ENCODE results near the gene CFAP46.
"Not testable (repeated sequence)": the region's sequence is repeated elsewhere in the genome, so short reads cannot be mapped to it uniquely, and the experiment has no call there.

The CFAP46 gene

GRCh38 chr10:132926777-132927650 is 15.4 kb downstream of the CFAP46 start:
- no peak for DNase-seq (ENCODE audit: low spot score)

DNA sequence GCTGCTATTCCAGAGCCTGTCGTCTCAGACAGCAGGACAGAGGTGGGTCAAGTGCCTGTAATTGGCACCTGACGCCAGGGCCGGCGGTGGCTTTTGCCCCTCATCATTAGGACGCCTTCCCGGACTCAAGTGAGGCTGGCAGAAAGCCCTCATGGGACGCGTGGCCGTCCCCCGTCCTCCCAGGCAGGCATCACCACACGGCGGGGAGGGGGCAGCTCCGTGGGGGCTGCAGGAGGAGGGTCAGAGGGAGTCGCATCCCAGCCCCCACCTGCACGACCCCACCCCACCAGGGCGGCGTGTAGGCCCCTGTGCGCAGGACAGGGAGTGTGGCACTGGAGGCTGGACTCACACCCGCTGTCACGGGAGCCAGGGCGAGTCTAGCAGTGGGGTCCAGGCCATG is 16.3 kb downstream of the CFAP46 start:
- DNase-seq (ENCODE audit: low spot score): no peak

DNA sequence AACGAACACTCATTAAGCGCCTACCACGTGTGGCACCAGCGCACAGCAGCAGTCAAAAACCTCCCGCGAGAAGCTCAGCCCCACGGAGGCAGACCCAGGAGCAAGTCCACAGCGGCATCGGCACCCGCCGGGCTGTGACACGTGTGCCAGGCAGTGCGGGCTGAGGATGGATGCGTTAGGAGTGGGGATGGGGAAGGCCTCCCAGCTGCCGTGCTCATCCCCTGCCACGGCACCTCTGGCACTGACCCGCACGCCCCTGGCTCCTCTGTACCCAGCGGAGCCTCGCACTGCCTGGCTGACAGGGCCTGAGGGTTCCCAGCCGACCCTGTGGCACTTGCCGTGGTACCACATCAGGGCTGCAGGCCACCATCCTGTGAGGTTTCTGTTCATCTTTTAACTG is 16.8 kb downstream of the CFAP46 start:
- DNase-seq (ENCODE audit: low spot score): no peak

DNA sequence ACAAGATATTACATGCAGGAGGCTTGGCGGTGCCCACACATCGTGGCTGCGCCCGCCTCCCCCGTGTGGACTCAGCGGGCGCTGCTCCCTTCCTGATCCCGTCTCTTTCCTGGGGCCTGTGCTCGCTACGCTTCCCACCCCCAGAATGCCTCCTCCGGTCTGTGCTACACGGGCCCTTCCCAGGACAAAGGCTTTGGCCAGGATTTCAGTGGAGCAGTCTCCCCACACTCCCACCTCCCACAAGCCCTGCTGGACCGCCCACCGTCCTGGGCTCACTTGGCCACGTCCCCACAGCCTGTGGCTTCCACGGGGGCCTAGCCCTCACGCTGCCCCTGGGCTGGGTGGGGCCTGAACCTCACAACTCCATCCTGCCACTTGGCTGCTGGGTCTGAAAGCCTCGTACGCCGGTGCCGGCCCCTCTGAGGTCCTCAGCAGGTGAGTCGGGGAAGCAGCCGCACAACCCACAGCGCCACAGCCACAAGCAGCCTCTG is 17.3 kb downstream of the CFAP46 start:
- DNase-seq (ENCODE audit: low spot score): no peak

DNA sequence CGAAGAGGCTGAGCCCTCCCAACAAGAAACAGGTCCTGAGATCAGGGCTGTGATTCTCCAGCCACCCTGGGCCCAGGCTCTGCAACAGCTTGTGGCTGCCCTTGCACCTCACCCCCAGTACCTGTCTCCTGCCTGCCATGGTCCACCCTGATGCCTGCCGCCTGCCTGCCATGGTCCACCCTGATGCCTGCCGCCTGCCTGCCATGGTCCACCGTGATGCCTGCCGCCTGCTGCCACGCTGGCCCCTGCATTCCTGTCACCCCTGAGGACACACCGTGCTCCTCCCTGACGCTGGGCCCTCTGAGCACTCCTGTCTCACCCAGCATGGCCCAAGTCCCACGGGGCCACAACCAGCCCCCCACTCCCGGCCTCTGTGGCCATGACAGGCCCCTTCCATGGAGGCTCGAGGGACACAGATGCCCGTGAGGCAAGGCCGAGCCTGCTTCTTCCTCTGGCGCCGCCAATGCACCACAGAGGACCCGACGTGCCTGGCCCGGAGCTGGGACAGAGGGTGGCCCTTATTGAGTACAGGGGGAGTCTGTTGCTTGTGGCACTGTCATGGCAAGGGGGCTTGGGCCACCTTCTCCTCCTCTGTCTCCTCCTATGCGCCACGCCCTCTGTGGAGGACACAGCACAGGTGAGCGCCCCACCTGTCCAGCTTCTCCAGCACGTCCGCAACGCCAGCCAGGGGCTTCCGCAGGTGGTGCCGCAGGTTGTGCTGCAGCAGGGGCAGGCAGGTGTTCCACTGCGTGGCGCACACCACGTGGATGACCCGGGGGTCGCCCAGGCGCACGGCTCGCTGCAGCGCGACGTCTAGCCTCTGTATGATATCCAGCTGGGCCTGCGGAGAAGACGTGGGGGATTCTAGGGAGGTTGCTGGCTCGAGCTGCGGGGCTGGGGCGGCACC is 18.1 kb downstream of the CFAP46 start:
- no peak for DNase-seq (ENCODE audit: low spot score)

GRCh38 chr10:132923384-132923783 is 19.0 kb downstream of the CFAP46 start:
- not testable (repeated sequence) for DNase-seq (ENCODE audit: low spot score)

GRCh38 chr10:132922872-132923271 is 19.5 kb downstream of the CFAP46 start:
- DNase-seq (ENCODE audit: low spot score): no peak

GRCh38 chr10:132921818-132922807 is 20.3 kb downstream of the CFAP46 start:
- DNase-seq (ENCODE audit: low spot score): no peak

- DNase-seq (ENCODE audit: low spot score): no peak
Observed at GRCh38 chr10:132921086-132921485, 21.3 kb downstream of the CFAP46 start.

GRCh38 chr10:132920101-132920925 is 22.1 kb downstream of the CFAP46 start:
- DNase-seq (ENCODE audit: low spot score): no peak

GRCh38 chr10:132919374-132920100 is 22.8 kb downstream of the CFAP46 start:
- no peak for DNase-seq (ENCODE audit: low spot score)

- DNase-seq (ENCODE audit: low spot score): no peak
Observed at GRCh38 chr10:132918617-132919373, 23.6 kb downstream of the CFAP46 start.

- DNase-seq (ENCODE audit: low spot score): no peak
Observed at GRCh38 chr10:132918264-132918616, 24.1 kb downstream of the CFAP46 start.

DNA sequence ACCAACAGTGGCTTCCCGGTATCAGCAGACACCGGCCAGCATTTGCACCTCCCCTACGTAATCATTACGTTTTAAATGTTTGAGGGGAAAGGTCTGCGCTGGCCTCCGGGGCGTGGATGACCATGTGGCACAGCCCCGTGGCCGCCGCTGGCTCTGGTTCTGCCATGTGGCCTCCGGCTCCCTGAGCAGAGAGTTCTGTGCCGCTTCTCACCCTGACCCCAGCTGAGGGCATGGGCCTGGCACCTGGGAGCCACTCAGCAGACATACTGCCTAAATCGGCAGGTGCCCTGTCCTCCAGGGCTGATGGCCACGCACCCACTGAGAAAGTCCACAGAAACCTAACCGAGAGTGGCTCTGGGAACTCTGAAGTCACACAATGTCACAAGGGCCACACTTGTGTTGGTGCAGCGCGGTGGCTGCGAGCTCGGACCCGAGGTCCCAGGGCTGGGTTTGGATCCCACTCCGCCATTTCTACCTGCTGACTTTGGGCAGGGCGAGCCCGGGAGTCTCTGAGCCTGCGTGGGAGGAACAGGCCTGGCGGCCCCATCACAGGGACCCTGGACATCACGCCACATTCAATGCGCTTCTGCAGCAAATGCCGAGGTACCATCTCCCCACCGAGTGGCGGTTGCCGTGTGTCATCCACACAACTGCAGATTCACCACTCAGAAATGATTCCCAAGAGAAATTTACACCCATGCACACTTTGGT is 25.3 kb downstream of the CFAP46 start:
- DNase-seq (ENCODE audit: low spot score): no peak

GRCh38 chr10:132916421-132916841 is 25.9 kb downstream of the CFAP46 start:
- DNase-seq (ENCODE audit: low spot score): no peak

GRCh38 chr10:132915411-132915810 is 27.0 kb downstream of the CFAP46 start:
- DNase-seq (ENCODE audit: low spot score): no peak

DNA sequence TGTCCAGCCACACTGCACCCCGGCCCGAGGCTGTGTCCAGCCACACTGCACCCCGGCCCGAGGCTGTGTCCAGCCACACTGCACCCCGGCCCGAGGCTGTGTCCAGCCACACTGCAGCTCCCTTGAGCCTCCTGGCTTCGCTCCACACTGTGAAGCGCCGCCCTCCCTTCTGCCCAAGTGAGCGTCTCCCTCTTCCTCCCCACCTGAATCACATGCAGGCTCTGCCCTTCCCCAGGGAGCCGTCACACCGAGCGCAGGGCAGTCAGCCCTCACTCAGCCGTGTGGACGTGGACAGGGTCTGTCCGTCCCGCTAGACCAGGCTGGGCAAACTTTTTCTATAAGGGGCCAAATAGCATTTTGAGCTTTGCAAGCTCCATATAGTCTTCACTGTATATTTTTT is 27.6 kb downstream of the CFAP46 start:
- no peak for DNase-seq (ENCODE audit: low spot score)

DNA sequence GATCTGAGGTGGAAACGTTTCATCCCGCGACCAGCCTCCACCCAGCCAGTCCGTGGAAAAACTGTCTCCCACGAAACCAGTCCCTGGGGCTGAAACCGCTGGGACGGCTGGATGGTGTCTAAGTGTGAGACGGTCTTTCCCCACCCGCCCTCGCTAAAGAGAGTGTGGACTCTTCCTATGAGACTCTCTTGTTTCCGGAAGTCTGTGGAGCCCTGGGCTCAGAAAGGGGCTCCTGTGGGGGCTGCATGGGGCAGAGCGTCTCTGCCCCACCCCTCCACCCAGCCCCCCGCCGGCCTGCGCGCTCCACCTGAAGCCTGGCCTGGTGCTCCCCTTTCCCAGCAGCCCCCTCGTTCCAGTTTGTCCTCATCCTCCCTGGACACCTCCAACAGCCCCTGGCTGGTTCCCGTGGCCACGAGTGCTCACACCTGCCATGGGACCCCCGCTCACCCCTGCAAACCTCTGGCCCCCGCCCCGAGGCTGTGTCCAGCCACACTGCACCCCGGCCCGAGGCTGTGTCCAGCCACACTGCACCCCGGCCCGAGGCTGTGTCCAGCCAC is 28.7 kb downstream of the CFAP46 start:
- no peak for DNase-seq (ENCODE audit: low spot score)

Measured in hematopoietic multipotent progenitor cell treated with erythropoietin and hydrocortisone succinate and interleukin-3 and kit ligand, for 17 days (in vitro differentiated cells).